GM12878 (cell line): ENCODE measurements around the gene OTUD5. TPM values are rescaled to one million over a fixed set of nuclear protein-coding genes. Genes with fewer than 3 reads are reported as not detected.

Experiments
- ATAC-seq: fragments of 200-7000 bp; cut with Tn5 transposase; 3 replicates; pipeline ENCODE4 v1.9.1; 2020; ENCODE audit warnings: mild to moderate bottlenecking, moderate library complexity
- BruUV-seq: library from RNA; stranded (reverse); fragments of 400-500 nt; replicated peaks from 2 replicates; lab custom pipeline; 2021; lab: Mats Ljungman, UMichigan
- CTCF ChIA-PET: fragments of 300-600 bp; sonication (Branson Sonifier 250); formaldehyde crosslinking; extraction: SDS; loops from one replicate; lab custom pipeline; 2021; ENCODE audit warnings: inconsistent platforms; lab: Yijun Ruan, JAX
- POLR2A ChIA-PET: fragments of 350-600 bp; formaldehyde crosslinking; extraction: SDS; loops from one replicate; lab custom pipeline; 2021; ENCODE audit warnings: inconsistent platforms; lab: Charles Lee
- RAD21 ChIA-PET: fragments of 300-600 bp; sonication (Branson Sonifier 250); formaldehyde crosslinking; loops from one replicate; lab custom pipeline; 2023; ENCODE audit warnings: antibody characterized with exemption; ENCODE audit not compliant: unreplicated experiment; lab: Charles Lee
- SMC1A ChIA-PET: fragments of 300-600 bp; sonication (Branson Sonifier 250); formaldehyde crosslinking; loops from one replicate; lab custom pipeline; 2023; ENCODE audit not compliant: unreplicated experiment, uncharacterized antibody; lab: Charles Lee
- DNase-seq: peaks from one replicate; pipeline ENCODE4 v3.0.0-alpha.2; 2011; ENCODE audit warnings: low read depth, low spot score
- FAIRE-seq: peaks from 3 replicates; lab custom pipeline; 2011; peaks lifted over from hg19 to GRCh38; lab: Jason Lieb, UNC
- H2AFZ ChIP-seq: 2 replicates; pipeline ENCODE4 v1.6.0; 2011; ENCODE audit warnings: low read depth, low read length, control low read depth; ENCODE audit not compliant: control insufficient read depth
- H3K27ac ChIP-seq: 2 replicates; pipeline ENCODE4 v1.5.1; 2011; ENCODE audit warnings: control low read depth; ENCODE audit not compliant: control insufficient read depth, insufficient read depth
- H3K27me3 ChIP-seq, 2 experiments: replicated peaks in 1 of 2; 2 replicates each; pipeline versions ENCODE4 v1.6.0 to v1.6.1; 2011; ENCODE audit warnings: low read length in 1 of 2; ENCODE audit not compliant: control insufficient read depth in 2 of 2, insufficient read depth in 2 of 2
- H3K36me3 ChIP-seq, 2 experiments: 2 replicates each; pipeline ENCODE4 v1.5.1; 2011; ENCODE audit warnings: low read length in 1 of 2; ENCODE audit not compliant: control insufficient read depth in 2 of 2, insufficient read depth in 2 of 2
- H3K4me1 ChIP-seq: 2 replicates; pipeline ENCODE4 v1.6.1; 2011; ENCODE audit warnings: mild to moderate bottlenecking, low read length, moderate library complexity, mixed read lengths; ENCODE audit not compliant: control insufficient read depth, insufficient read depth
- H3K4me2 ChIP-seq: 2 replicates; pipeline ENCODE4 v1.6.0; 2011; ENCODE audit warnings: control low read depth; ENCODE audit not compliant: control insufficient read depth, insufficient read depth
- H3K4me3 ChIP-seq: fragments of 200-600 bp; sonication (generic); 2 replicates; pipeline ENCODE4 v1.5.1; 2016
- H3K79me2 ChIP-seq: 2 replicates; pipeline ENCODE4 v1.6.0; 2011; ENCODE audit warnings: low read length; ENCODE audit not compliant: control insufficient read depth, insufficient read depth
- H3K9ac ChIP-seq: 2 replicates; pipeline ENCODE4 v1.8.0; 2011; ENCODE audit warnings: low read length, control low read depth, mixed read lengths; ENCODE audit not compliant: control insufficient read depth, insufficient read depth
- H3K9me3 ChIP-seq: replicated peaks from 3 replicates; pipeline ENCODE4 v1.5.1; 2011; ENCODE audit warnings: mild to moderate bottlenecking, low read length; ENCODE audit not compliant: control insufficient read depth, insufficient read depth
- H4K20me1 ChIP-seq: 2 replicates; pipeline ENCODE4 v1.6.0; 2011; ENCODE audit not compliant: control insufficient read depth, insufficient read depth
- BCLAF1 ChIP-seq: fragments of 450-650 bp; IDR thresholded peaks from 2 replicates; pipeline ENCODE4 v1.6.1; 2017; ENCODE audit warnings: antibody characterized with exemption, mild to moderate bottlenecking, moderate library complexity
- CREB1 ChIP-seq: IDR thresholded peaks from 2 replicates; pipeline ENCODE4 v1.6.1; 2012; ENCODE audit warnings: low read depth, mild to moderate bottlenecking, inconsistent platforms
- E2F4 ChIP-seq: IDR thresholded peaks from 2 replicates; pipeline ENCODE4 v1.6.1; 2012; ENCODE audit warnings: low read depth, low read length, improper control_type of control experiment
- FOXK2 ChIP-seq: fragments of 450-650 bp; IDR thresholded peaks from 2 replicates; pipeline ENCODE4 v1.6.1; 2017; ENCODE audit warnings: mild to moderate bottlenecking, moderate library complexity
- GATAD2B ChIP-seq: fragments of 450-650 bp; conservative IDR thresholded peaks from 2 replicates; pipeline ENCODE4 v1.6.1; 2017; ENCODE audit warnings: low read depth, mild to moderate bottlenecking, moderate library complexity
- HDGF ChIP-seq: fragments of 450-650 bp; IDR thresholded peaks from 2 replicates; pipeline ENCODE4 v1.6.1; 2016; ENCODE audit warnings: antibody characterized with exemption
- HSF1 ChIP-seq: fragments of 150-350 bp; IDR thresholded peaks from 2 replicates; pipeline ENCODE4 v1.6.1; 2014; ENCODE audit warnings: mild to moderate bottlenecking, low read depth, low read length
- LARP7 ChIP-seq: fragments of 450-650 bp; IDR thresholded peaks from 2 replicates; pipeline ENCODE4 v1.6.1; 2017; ENCODE audit warnings: mild to moderate bottlenecking
- PML ChIP-seq: IDR thresholded peaks from 2 replicates; pipeline ENCODE4 v1.6.1; 2012; ENCODE audit warnings: low read length, inconsistent platforms
- SIX5 ChIP-seq: IDR thresholded peaks from 2 replicates; pipeline ENCODE4 v1.6.1; 2011; ENCODE audit warnings: mild to moderate bottlenecking, low read depth, low read length, moderate library complexity; ENCODE audit not compliant: severe bottlenecking
- TARDBP ChIP-seq: IDR thresholded peaks from 2 replicates; pipeline ENCODE4 v1.6.1; 2016; ENCODE audit warnings: borderline replicate concordance
- ZNF687 ChIP-seq: fragments of 450-650 bp; IDR thresholded peaks from 2 replicates; pipeline ENCODE4 v1.6.1; 2017; ENCODE audit warnings: mild to moderate bottlenecking, moderate library complexity
- WGBS: methylation state at CpG from one replicate; pipeline ENCODE4 v1.1.6; 2016; ENCODE audit warnings: low lambda C conversion rate; ENCODE audit not compliant: insufficient replicate concordance, insufficient coverage; ENCODE audit errors: missing lambda C conversion rate; 5-methylcytosine and 5-hydroxymethylcytosine counted together
- in situ Hi-C: fragments of 300-500 bp; cut with MboI; formaldehyde crosslinking; loops from 9 replicates; pipeline ENCODE4 v1.14.3; 2018; ENCODE audit warnings: mixed read lengths
- intact Hi-C: fragments of 100-400 bp; cut with micrococcal nuclease; formaldehyde crosslinking; loops from one replicate; pipeline ENCODE4 v1.14.2; 2022; ENCODE audit not compliant: unreplicated experiment
- polyA plus RNA-seq, 11 experiments: library from polyadenylated mRNA; depleted of rRNA in 4 of 11; unstranded in 6 of 11; stranded (reverse) in 5 of 11; fragments of >200 nt; fragmentation: Nextera tagmentation in 4 of 11; fragmentation: Illumina TruSeq in 1 of 11; extraction: Ambion mirVana in 4 of 11; extraction: Trizol in 1 of 11; gene quantifications; 1 replicate in 1 of 11; 2 replicates in 10 of 11; pipeline versions ENCODE4 v1.2.1 to v1.2.3, GENCODE V29; 2011 to 2016; ENCODE audit warnings: inconsistent platforms in 2 of 11, missing spikeins in 2 of 11, low read depth in 1 of 11
- total RNA-seq, 4 experiments: library from RNA; depleted of rRNA in 3 of 4; stranded (reverse); fragments of >200 nt in 3 of 4; fragmentation: Illumina TruSeq in 1 of 4; extraction: Trizol in 1 of 4; gene quantifications; 2 replicates each; pipeline versions ENCODE4 v1.2.1 to v1.2.3, GENCODE V29; 2013 to 2021

The OTUD5 gene
- total and polyA plus RNA-seq, 10 of the 15 experiments (the other 5 are each of a cell fraction or from before 2014, with no cell fraction given), result 2.0 to 50.3 (median 22.7) TPM

GRCh38 chrX:48905090-48905790 lies 52.2 kb downstream of the OTUD5 start (continued):
- TF ChIP-seq BCLAF1 (no peak), CREB1 (no peak), SIX5 (no peak), PML (no peak)

- intact Hi-C loops (no loop called here), in situ Hi-C loops (no loop called here)
- ChIA-PET RAD21 (no interaction called here), POLR2A (no interaction called here), CTCF (no interaction called here), SMC1A (interaction anchor here (1.6 kb wide), 1 partner anchor 11 kb away, joined by 3 read pairs; no protein-coding TSS in a partner anchor)
- DNase-seq (no peak), FAIRE-seq (no peak), ATAC-seq (no peak)
- 70% methylated on average over 14 of the region's 14 CpGs for WGBS
- Histone ChIP-seq H3K4me2 (no peak overlapping the region), H3K4me1 (no peaks in the 10 kb centered on the region), H3K79me2 (peaks cover 2% of the 10 kb centered on the region), H3K9me3 (no peaks in the 10 kb centered on the region; the same call in 2 of the 3 replicates), H3K36me3 (peaks cover 3 to 5% of the 10 kb centered on the region in 2 experiments; a peak in 2 of 4 replicates), H4K20me1 (no peaks in the 10 kb centered on the region), H2AFZ (no peak overlapping the region), H3K4me3 (no peak overlapping the region), H3K27me3 (no peaks in the 10 kb centered on the region), H3K9ac (no peak overlapping the region), H3K27ac (no peak overlapping the region)
- no TSS peak for BruUV-seq
- TF ChIP-seq ZNF687, result no peak
- TF ChIP-seq E2F4, result no peak
- TF ChIP-seq LARP7, result no peak
- TF ChIP-seq TARDBP, result no peak
- TF ChIP-seq GATAD2B, result no peak
- TF ChIP-seq HDGF, result no peak
- TF ChIP-seq HSF1, result no peak
- no peak for TF ChIP-seq FOXK2
Observed at GRCh38 chrX:48904626-48905025, 52.8 kb downstream of the OTUD5 start.
